MCF 10A (cell line): ENCODE measurements around the gene MASP1. TPM values are rescaled to one million over a fixed set of nuclear protein-coding genes. Genes with fewer than 3 reads are reported as not detected.
A peak's percentile ranks its signal among the peaks of the same experiment; 100 is the strongest.

Experiments used
- BruUV-seq: library from RNA; stranded (reverse); fragments of 400-500 nt; replicated peaks from 2 replicates; lab custom pipeline; 2021; lab: Mats Ljungman, UMichigan
- CTCF ChIA-PET: fragments of 300-600 bp; sonication (Branson Sonifier 250); formaldehyde crosslinking; extraction: SDS; loops from one replicate; lab custom pipeline; 2021; ENCODE audit warnings: antibody characterized with exemption, inconsistent platforms; lab: Yijun Ruan, JAX
- POLR2A ChIA-PET: fragments of 300-600, 350-650 bp; sonication (Branson Sonifier 250); formaldehyde crosslinking; extraction: SDS; loops from one replicate; lab custom pipeline; 2020; ENCODE audit warnings: antibody characterized with exemption, inconsistent platforms; lab: Yijun Ruan, JAX
- DNase-seq: peaks from one replicate; pipeline ENCODE4 v3.0.0-alpha.2; 2018; ENCODE audit not compliant: unreplicated experiment
- H3K27ac Mint-ChIP-seq: one replicate; pipeline ENCODE4 v1.8.0; 2022; ENCODE audit warnings: mild to moderate bottlenecking, low read depth, mixed read lengths; ENCODE audit not compliant: unreplicated experiment
- H3K27me3 Mint-ChIP-seq: one replicate; pipeline ENCODE4 v1.8.0; 2022; ENCODE audit warnings: mixed read lengths; ENCODE audit not compliant: insufficient read depth, unreplicated experiment
- H3K36me3 Mint-ChIP-seq: one replicate; pipeline ENCODE4 v1.8.0; 2022; ENCODE audit warnings: mild to moderate bottlenecking, moderate library complexity, mixed read lengths; ENCODE audit not compliant: insufficient read depth, unreplicated experiment
- H3K4me1 Mint-ChIP-seq: one replicate; pipeline ENCODE4 v1.8.0; 2022; ENCODE audit warnings: mixed read lengths; ENCODE audit not compliant: insufficient read depth, unreplicated experiment
- H3K4me3 Mint-ChIP-seq: one replicate; pipeline ENCODE4 v1.8.0; 2022; ENCODE audit warnings: mild to moderate bottlenecking, moderate library complexity, mixed read lengths; ENCODE audit not compliant: unreplicated experiment
- H3K9me3 Mint-ChIP-seq: one replicate; pipeline ENCODE4 v1.8.0; 2022; ENCODE audit warnings: mixed read lengths; ENCODE audit not compliant: unreplicated experiment
- CTCF ChIP-seq: fragments of 200-600 bp; IDR thresholded peaks from one replicate; pipeline ENCODE4 v1.8.0; 2022; ENCODE audit warnings: antibody characterized with exemption, mild to moderate bottlenecking; ENCODE audit not compliant: unreplicated experiment
- intact Hi-C: fragments of 100-400 bp; cut with micrococcal nuclease; formaldehyde crosslinking; loops from 2 replicates; pipeline ENCODE4 v1.14.1; 2022
- total RNA-seq: library from RNA; stranded (reverse); gene quantifications from 2 replicates; pipeline ENCODE4 v1.2.3, GENCODE V29; 2022

Gene MASP1
- total RNA-seq, 1 experiment from 2014 or later = not detected

GRCh38 chr3:187323091-187323490, 31.6 kb upstream of the MASP1 start:
- no peak for TF ChIP-seq CTCF
- no peaks in the 10 kb centered on the region for H3K36me3 Mint-ChIP-seq
- POLR2A ChIA-PET = interaction anchor here (0.8 kb wide), 1 partner anchor 295 kb away, joined by 4 read pairs; no protein-coding TSS in a partner anchor
- H3K9me3 Mint-ChIP-seq = no peaks in the 10 kb centered on the region
- peaks cover 6% of the 10 kb centered on the region for H3K4me1 Mint-ChIP-seq
- H3K27me3 Mint-ChIP-seq = peaks cover 8% of the 10 kb centered on the region
- no TSS peak for BruUV-seq
- no peak for DNase-seq
- H3K4me3 Mint-ChIP-seq = no peak overlapping the region
- intact Hi-C loops = no loop called here
- no peak overlapping the region for H3K27ac Mint-ChIP-seq
- CTCF ChIA-PET = interaction anchor here (0.8 to 21.0 kb wide), 3 partner anchors 289 to 392 kb away, joined by 3 to 629 read pairs (median 158); partner anchors contain the start of gene SST

- H3K27ac Mint-ChIP-seq = no peak overlapping the region
- H3K4me1 Mint-ChIP-seq = peaks cover 6% of the 10 kb centered on the region
- no peak overlapping the region for H3K4me3 Mint-ChIP-seq
- TF ChIP-seq CTCF = no peak
- ChIA-PET POLR2A (no interaction called here), CTCF (interaction anchor here (0.6 to 21.0 kb wide), 6 partner anchors 9 to 393 kb away, joined by 3 to 629 read pairs (median 30); partner anchors contain the start of gene SST)
- no peaks in the 10 kb centered on the region for H3K36me3 Mint-ChIP-seq
- DNase-seq = no peak
- no peaks in the 10 kb centered on the region for H3K9me3 Mint-ChIP-seq
- BruUV-seq = no TSS peak
- intact Hi-C loops = no loop called here
- peaks cover 16% of the 10 kb centered on the region for H3K27me3 Mint-ChIP-seq
Observed at GRCh38 chr3:187322291-187322690, 30.8 kb upstream of the MASP1 start.

- no TSS peak for BruUV-seq
- peaks cover 22% of the 10 kb centered on the region for H3K27me3 Mint-ChIP-seq
- ChIA-PET CTCF (interaction anchor here (0.6 to 21.0 kb wide), 8 partner anchors 10 to 750 kb away, joined by 3 to 629 read pairs (median 4); partner anchors contain the start of gene SST), POLR2A (no interaction called here)
- H3K4me1 Mint-ChIP-seq = peaks cover 6% of the 10 kb centered on the region
- no peaks in the 10 kb centered on the region for H3K9me3 Mint-ChIP-seq
- no peak overlapping the region for H3K4me3 Mint-ChIP-seq
- TF ChIP-seq CTCF = no peak
- no peak for DNase-seq
- H3K36me3 Mint-ChIP-seq = no peaks in the 10 kb centered on the region
- H3K27ac Mint-ChIP-seq = no peak overlapping the region
- intact Hi-C loops = no loop called here
Observed at GRCh38 chr3:187321766-187322165, 30.2 kb upstream of the MASP1 start.

- POLR2A ChIA-PET = interaction anchor here (2.2 kb wide), 1 partner anchor 359 kb away, joined by 14 read pairs; no protein-coding TSS in a partner anchor
- no peak overlapping the region for H3K27ac Mint-ChIP-seq
- intact Hi-C loops = loop anchor here (1.0 to 5.0 kb wide), 6 partner anchors 100 to 472 kb away; no protein-coding TSS in a partner anchor
- CTCF ChIA-PET = interaction anchor here (0.5 to 21.0 kb wide), 73 partner anchors 9 to 1726 kb away, joined by 3 to 629 read pairs (median 5); partner anchors contain the start of genes RTP1, RTP2 and SST
- H3K4me1 Mint-ChIP-seq = peaks cover 6% of the 10 kb centered on the region
- H3K9me3 Mint-ChIP-seq = no peaks in the 10 kb centered on the region
- no peak overlapping the region for H3K4me3 Mint-ChIP-seq
- peaks cover 41% of the 10 kb centered on the region for H3K27me3 Mint-ChIP-seq
- no peaks in the 10 kb centered on the region for H3K36me3 Mint-ChIP-seq
- BruUV-seq = no TSS peak
- TF ChIP-seq CTCF = peak; percentile 80
- DNase-seq = peak; percentile 77
Observed at GRCh38 chr3:187319699-187320302, 28.3 kb upstream of the MASP1 start.
